Adrenal gland (tissue), 19 donors: ENCODE results near the gene EIF4EBP3. TPM values are rescaled to one million over a fixed set of nuclear protein-coding genes. Genes with fewer than 3 reads are reported as not detected.

Experiments
- DNase-seq, 7 donors: peaks; one replicate each; pipeline ENCODE4 v3.0.0-alpha.2; 2019 to 2020
- H3K27ac ChIP-seq, 5 donors: fragments of 200-600 bp; sonication (generic) in 4 of 5; 1 replicate in 3 of 5; 2 replicates in 2 of 5; pipeline versions ENCODE4 v1.5.1 to v1.8.0; 2016 to 2020; ENCODE audit warnings: mild to moderate bottlenecking in 1 of 5
- H3K27me3 ChIP-seq: fragments of 200-600 bp; 2 replicates; pipeline ENCODE4 v1.8.0; 2021
- H3K36me3 ChIP-seq, 2 donors: fragments of 200-600 bp; replicated peaks in 1 of 2; 1 replicate in 1 of 2; 2 replicates in 1 of 2; pipeline versions ENCODE4 v1.5.1 to v1.8.0; 2018 to 2022
- H3K4me1 ChIP-seq, 2 donors: fragments of 200-600 bp; replicated peaks in 1 of 2; 1 replicate in 1 of 2; 2 replicates in 1 of 2; pipeline versions ENCODE4 v1.5.1 to v1.8.0; 2018 to 2021
- H3K4me3 ChIP-seq, 4 donors: fragments of 200-600 bp; sonication (generic) in 3 of 4; one replicate each; pipeline ENCODE4 v1.5.1; 2016 to 2018
- H3K9me3 ChIP-seq, 3 donors: fragments of 200-600 bp; sonication (generic) in 1 of 3; replicated peaks in 1 of 3; 1 replicate in 2 of 3; 2 replicates in 1 of 3; pipeline versions ENCODE4 v1.5.1 to v1.8.0; 2016 to 2021
- POLR2A ChIP-seq, 2 donors: fragments of 450-650 bp; IDR thresholded peaks; one replicate each; pipeline ENCODE4 v1.6.1; 2017; ENCODE audit warnings: antibody characterized with exemption in 2 of 2, mild to moderate bottlenecking in 2 of 2, moderate library complexity in 1 of 2
- WGBS, 4 donors: extraction: QIAGEN DNeasy Blood & Tissue Kit in 2 of 4; methylation state at CpG; one replicate each; pipeline versions ENCODE4 v1.1.5 to v1.1.7; 2013 to 2017; 5-methylcytosine and 5-hydroxymethylcytosine counted together
- intact Hi-C, 2 donors: fragments of 100-400 bp; cut with DNase I; formaldehyde crosslinking; loops; one replicate each; pipeline versions ENCODE4 v1.14.1 to v1.15.0; 2022 to 2023
- long read RNA-seq, 10 donors: library from polyadenylated mRNA in 3 of 10; unstranded in 2 of 10; stranded (forward) in 1 of 10; transcript quantifications; one replicate each; pipeline ENCODE4 v2.0.0 and lab custom pipeline, GENCODE V29; 2021 to 2026
- polyA plus RNA-seq, 3 donors: library from polyadenylated mRNA; stranded (reverse); fragments of 200-250 nt in 2 of 3; fragments of 350-450 nt in 1 of 3; fragmentation: Illumina TruSeq in 1 of 3; extraction: RNeasy Lipid Tissue Mini Kit (QIAGEN cat#74804) in 1 of 3; gene quantifications; one replicate each; pipeline ENCODE4 v1.2.3, GENCODE V29; 2013 to 2014
- total RNA-seq, 9 donors: library from RNA; depleted of rRNA in 4 of 9; stranded (reverse); fragments of >200 nt in 4 of 9; fragments of 120-200 nt in 1 of 9; fragmentation: NEBNext Ultra II Directional in 1 of 9; extraction: Animal tissue kit (Norgen Biotek cat#: 25700) in 1 of 9; gene quantifications; one replicate each; pipeline versions ENCODE4 v1.1.0 to v1.2.4, GENCODE V29; 2013 to 2023
- TF ChIP-seq, protein P1 (sequence below), 6 experiments: fragments of 450-650 bp in 4 of 6; fragments of 200-600 bp in 2 of 6; sonication (generic) in 1 of 6; IDR thresholded peaks; 1 replicate in 5 of 6; 2 replicates in 1 of 6; pipeline versions ENCODE4 v1.5.1 to v1.8.0; 2016 to 2021; ENCODE audit warnings: antibody characterized with exemption in 6 of 6, mild to moderate bottlenecking in 2 of 6, moderate library complexity in 1 of 6
- donor health status: healthy with polysubstance abuse.
- donor health status: Bipolar disorder and iron deficiency.
- donor health status: DM: yes; HTN: yes; CAD: no.
- donor health status: DM: no; HTN: no; CAD: no.
- donor health status: DM: no; HTN: no; CAD: no.
- donor health status: DM: yes; HTN: yes; CAD: no.

The EIF4EBP3 gene
- total RNA-seq = 10 to 100 TPM in 7 of 9 donors, 1 to 10 TPM in 2; 5.9 to 80.5 (median 40.0) TPM
- 100 to 1,000 TPM in 2 of 3 donors, 1 to 10 TPM in 1; 7.9 to 158 (median 121) TPM for polyA plus RNA-seq
- long read RNA-seq, donor 1, partial matches to known transcripts = 0 of 3 reads
- long read RNA-seq, donor 1, other reads (novel, unspliced or antisense) = 0 of 3 reads
- long read RNA-seq, donor 2, transcript EIF4EBP3-201 (3 exons, 691 nt) = major isoform, 5 of 5 reads
- long read RNA-seq, donor 2, partial matches to known transcripts = 0 of 5 reads
- long read RNA-seq, donor 2, other reads (novel, unspliced or antisense) = 0 of 5 reads
- long read RNA-seq, donor 3, partial matches to known transcripts = 0 of 4 reads
- long read RNA-seq, donor 3, other reads (novel, unspliced or antisense) = 0 of 4 reads
- long read RNA-seq, donor 4, transcript EIF4EBP3-201 (3 exons, 691 nt) = major isoform, 57 of 57 reads
- long read RNA-seq, donor 4, partial matches to known transcripts = 0 of 57 reads
- long read RNA-seq, donor 4, other reads (novel, unspliced or antisense) = 0 of 57 reads
- long read RNA-seq, donor 5, transcript EIF4EBP3-201 (3 exons, 691 nt) = major isoform, 34 of 37 reads
- long read RNA-seq, donor 5, partial matches to known transcripts = 0 of 37 reads
- long read RNA-seq, donor 5, other reads (novel, unspliced or antisense) = 3 of 37 reads
- long read RNA-seq, donor 6, transcript EIF4EBP3-201 (3 exons, 691 nt) = major isoform, 44 of 44 reads
- long read RNA-seq, donor 6, partial matches to known transcripts = 0 of 44 reads
- long read RNA-seq, donor 6, other reads (novel, unspliced or antisense) = 0 of 44 reads
- long read RNA-seq, donor 7, partial matches to known transcripts = 0 of 2 reads
- long read RNA-seq, donor 7, other reads (novel, unspliced or antisense) = 0 of 2 reads
- long read RNA-seq, donor 8, partial matches to known transcripts = 0 of 2 reads
- long read RNA-seq, donor 8, other reads (novel, unspliced or antisense) = 0 of 2 reads
- long read RNA-seq, donor 9, transcript EIF4EBP3-201 (3 exons, 691 nt) = major isoform, 8 of 8 reads
- long read RNA-seq, donor 9, partial matches to known transcripts = 0 of 8 reads
- long read RNA-seq, donor 9, other reads (novel, unspliced or antisense) = 0 of 8 reads
- long read RNA-seq, donor 10, partial matches to known transcripts = 0 of 1 reads
- long read RNA-seq, donor 10, other reads (novel, unspliced or antisense) = 0 of 1 reads

DNA sequence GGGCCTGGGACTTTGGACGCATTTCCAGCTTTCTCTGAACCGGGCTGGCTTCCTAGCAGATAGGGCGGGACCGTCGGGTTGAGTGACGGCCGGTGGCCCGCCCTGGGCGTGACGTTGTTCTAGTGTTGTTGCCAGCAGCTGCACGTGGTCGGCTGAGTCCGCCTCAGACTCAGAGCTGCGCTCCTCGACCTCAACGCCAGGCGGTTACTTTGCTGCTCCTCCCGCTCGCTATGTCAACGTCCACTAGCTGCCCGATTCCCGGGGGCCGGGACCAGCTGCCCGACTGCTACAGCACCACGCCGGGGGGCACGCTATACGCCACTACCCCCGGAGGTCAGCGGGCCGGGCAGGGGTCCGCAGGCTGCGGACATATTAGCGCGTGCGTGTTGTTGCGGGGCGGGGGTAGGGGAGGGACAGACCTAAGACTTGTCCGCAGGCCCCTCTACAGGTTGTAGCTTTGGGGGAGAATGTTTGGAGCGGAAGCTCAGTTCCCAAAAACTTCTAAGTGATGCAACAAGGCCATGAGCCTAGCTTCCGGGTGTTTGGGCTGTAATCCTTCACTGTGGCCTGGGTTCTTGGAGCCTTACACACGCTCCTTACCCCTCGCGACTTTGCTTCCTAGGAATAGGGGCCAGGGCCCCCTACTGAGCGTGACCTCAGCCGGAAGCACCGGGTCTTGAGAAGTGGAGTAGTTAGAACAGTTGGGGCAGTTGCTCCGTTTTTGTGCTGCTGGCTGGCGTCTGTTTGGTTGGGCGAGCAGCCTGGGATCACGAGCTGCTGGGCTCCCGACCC, at the start of gene EIF4EBP3:
TSS of gene EIF4EBP3 (plus strand) at position 155 of the 792 bp plus-strand sequence. CDS start at position 231, 76 bp downstream.
- 0 to 2% (median 1%) methylated on average over 32 to 52 of the region's 52 CpGs for WGBS, 4 donors

GRCh38 chr5:140497897-140498296, 49.6 kb upstream of the EIF4EBP3 start:
- Histone ChIP-seq H3K27ac (peak overlapping the region in 1 of 5 donors; percentile 2), H3K4me1 (peaks cover 7 to 9% of the 10 kb centered on the region in 2 donors), H3K9me3 (no peaks in the 10 kb centered on the region), H3K4me3 (no peak overlapping the region), H3K36me3 (peaks cover 0 to 9% of the 10 kb centered on the region in 2 donors), H3K27me3 (no peaks in the 10 kb centered on the region)
- no peak for DNase-seq
- TF ChIP-seq, protein P1, sequence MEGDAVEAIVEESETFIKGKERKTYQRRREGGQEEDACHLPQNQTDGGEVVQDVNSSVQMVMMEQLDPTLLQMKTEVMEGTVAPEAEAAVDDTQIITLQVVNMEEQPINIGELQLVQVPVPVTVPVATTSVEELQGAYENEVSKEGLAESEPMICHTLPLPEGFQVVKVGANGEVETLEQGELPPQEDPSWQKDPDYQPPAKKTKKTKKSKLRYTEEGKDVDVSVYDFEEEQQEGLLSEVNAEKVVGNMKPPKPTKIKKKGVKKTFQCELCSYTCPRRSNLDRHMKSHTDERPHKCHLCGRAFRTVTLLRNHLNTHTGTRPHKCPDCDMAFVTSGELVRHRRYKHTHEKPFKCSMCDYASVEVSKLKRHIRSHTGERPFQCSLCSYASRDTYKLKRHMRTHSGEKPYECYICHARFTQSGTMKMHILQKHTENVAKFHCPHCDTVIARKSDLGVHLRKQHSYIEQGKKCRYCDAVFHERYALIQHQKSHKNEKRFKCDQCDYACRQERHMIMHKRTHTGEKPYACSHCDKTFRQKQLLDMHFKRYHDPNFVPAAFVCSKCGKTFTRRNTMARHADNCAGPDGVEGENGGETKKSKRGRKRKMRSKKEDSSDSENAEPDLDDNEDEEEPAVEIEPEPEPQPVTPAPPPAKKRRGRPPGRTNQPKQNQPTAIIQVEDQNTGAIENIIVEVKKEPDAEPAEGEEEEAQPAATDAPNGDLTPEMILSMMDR (IDR thresholded peaks at IDR 0.05) = no peak
- TF ChIP-seq POLR2A (IDR thresholded peaks at IDR 0.05) = no peak
- intact Hi-C loops = no loop called here

More for the DNA sequence above, at the start of gene EIF4EBP3:
- intact Hi-C loops = loop anchor here in 1 of 2 donors (10.0 kb wide), 1 partner anchor 147 kb away; the partner anchor contains the start of genes HARS1 and HARS2
- H3K9me3 ChIP-seq = no peaks in the 10 kb centered on the region
- no peaks in the 10 kb centered on the region for H3K27me3 ChIP-seq
- peak; percentile 74 to 96 for TF ChIP-seq POLR2A (IDR thresholded peaks at IDR 0.05)
- TF ChIP-seq, protein P1 (IDR thresholded peaks at IDR 0.05) = peak; percentile 33 to 93 (median 88)
- peaks cover 0 to 54% of the 10 kb centered on the region in 2 donors for H3K36me3 ChIP-seq
- peak; percentile 97 to 99 (median 99) for DNase-seq
- peaks cover 31 to 41% of the 10 kb centered on the region in 2 donors for H3K4me1 ChIP-seq
- H3K4me3 ChIP-seq = peak within 1 kb of the TSS in 3 of 4 donors; percentile 33 to 53 (median 41)
- peak within 1 kb of the TSS; percentile 85 to 99 (median 99) for H3K27ac ChIP-seq

DNA sequence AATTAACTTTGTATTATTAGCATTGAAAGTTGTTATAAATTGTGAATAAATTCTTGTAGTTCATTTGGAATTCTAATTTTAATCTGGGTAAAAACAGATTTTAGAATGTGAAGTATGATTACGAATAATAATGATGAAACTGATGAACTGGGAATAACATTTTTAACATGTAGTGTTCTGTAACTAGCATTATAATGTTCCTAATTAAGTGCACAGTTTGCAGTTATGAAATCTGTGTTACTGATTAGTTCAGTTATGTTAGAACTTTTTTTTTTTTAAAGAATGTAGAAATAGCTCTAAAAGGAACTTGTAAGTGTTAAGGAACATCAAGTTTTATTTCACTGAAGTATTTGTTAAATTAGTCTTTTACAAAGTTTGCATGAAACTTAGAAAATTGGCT, 48.9 kb upstream of the EIF4EBP3 start:
- H3K4me3 ChIP-seq = no peak overlapping the region
- 91 to 97% (median 93%) methylated on average over 1 of the region's 1 CpG for WGBS, 4 donors
- H3K27ac ChIP-seq = peak overlapping the region in 1 of 5 donors; percentile 2
- intact Hi-C loops = no loop called here
- H3K9me3 ChIP-seq = no peaks in the 10 kb centered on the region
- peaks cover 0 to 9% of the 10 kb centered on the region in 2 donors for H3K36me3 ChIP-seq
- TF ChIP-seq, protein P1 (IDR thresholded peaks at IDR 0.05) = no peak
- TF ChIP-seq POLR2A (IDR thresholded peaks at IDR 0.05) = no peak
- peaks cover 7 to 9% of the 10 kb centered on the region in 2 donors for H3K4me1 ChIP-seq
- DNase-seq = no peak
- no peaks in the 10 kb centered on the region for H3K27me3 ChIP-seq
